ENCODE data around the gene PIGB. TPM values are rescaled to one million over a fixed set of nuclear protein-coding genes. Genes with fewer than 3 reads are reported as not detected.
"Not testable (repeated sequence)": the region's sequence is repeated elsewhere in the genome, so short reads cannot be mapped to it uniquely, and the experiment has no call there.

PIGB gene
- polyA plus RNA-seq, 1 donor: 7.3 TPM

DNA sequence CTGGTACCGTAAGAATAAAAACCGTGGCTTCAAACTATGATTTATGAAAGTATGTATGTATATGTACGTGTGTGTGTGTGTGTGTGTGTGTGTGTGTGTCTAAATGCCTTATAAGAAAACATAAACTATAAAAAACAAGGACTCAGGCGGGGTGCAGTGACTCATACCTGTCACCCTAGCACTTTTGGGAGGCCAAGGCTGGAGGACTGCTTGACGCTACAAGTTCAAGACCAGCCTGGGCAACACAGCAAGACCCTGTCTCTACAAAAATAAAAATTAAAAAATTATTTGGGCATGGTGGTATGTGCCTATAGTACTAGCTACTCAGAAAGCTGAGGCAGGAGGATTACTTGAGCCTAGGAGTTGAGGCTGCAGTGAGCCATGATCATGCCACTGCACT lies 60.1 kb downstream of the PIGB start:
- no peak for DNase-seq (ENCODE audit: low read depth)

DNA sequence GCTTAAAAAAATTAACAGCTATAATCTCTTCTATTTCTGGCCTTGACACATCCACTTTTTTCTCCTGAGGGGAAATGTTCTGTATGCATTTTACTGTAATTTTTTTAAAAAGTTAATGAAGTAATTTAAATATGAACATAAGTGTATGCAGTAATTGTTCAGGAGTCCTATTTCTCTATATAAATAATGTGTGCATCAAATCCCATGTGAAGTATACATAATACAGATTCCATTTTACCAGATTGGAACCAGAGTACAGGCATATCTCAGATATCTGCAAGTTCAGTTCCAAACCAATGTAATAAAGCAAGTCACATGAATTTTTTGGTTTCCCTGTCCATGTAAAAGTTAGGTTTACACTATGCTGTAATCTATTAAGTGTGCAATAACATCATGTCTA lies 62.6 kb downstream of the PIGB start:
- DNase-seq (ENCODE audit: low read depth): no peak

DNA sequence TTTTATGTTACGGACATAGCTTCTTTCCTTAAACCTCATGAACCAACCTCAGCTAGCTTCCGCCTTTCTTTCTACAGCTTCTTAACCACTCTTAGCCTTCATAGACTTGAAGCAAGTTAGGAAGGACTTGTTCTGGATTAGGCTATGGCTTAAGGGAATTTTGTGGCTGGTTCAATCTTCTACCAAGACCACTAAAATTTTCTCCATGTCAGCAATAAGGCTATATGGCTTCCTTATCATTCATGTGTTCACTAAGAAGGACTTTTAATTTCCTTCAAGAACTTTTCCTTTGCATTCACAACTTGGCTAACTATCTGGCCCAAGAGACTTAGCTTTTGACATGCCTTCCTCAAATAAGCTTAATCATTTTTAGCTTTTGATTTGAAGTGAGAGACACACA lies 64.7 kb downstream of the PIGB start:
- no peak for DNase-seq (ENCODE audit: low read depth)

DNA sequence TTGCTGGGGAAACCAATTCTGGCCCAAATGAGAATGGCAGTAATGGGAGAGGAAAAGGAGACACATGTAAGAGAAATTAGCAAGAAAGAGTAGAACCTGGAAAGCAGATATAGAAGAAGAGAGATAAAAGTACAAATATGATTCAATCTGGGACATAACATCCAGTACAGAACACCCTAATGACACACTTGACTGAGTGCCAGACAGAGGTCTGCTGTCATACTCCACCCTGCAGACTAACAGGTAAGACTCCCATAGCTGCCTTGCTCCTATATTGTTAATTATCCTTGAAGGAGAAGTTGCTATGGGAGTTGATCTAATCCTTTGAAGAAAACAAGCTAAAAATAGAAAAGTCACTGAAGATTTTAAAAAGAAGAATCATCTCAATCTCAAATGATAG lies 68.0 kb downstream of the PIGB start:
- no peak for DNase-seq (ENCODE audit: low read depth)

DNA sequence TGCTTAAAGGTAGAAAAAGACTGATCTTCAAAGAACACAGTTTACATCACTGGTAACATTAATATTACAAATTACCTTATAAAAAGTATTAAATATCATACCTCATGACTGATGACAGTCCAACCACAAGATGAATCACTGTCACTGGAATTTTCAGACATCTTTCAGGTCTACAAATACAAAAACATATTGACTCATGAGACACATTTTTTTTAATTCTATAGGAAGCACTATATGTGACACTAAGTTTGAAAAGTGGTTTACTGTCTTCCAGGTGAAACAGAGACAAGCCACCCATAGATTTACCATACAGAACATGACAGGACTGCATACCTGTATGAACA lies 70.2 kb downstream of the PIGB start:
- no peak for DNase-seq (ENCODE audit: low read depth)

DNA sequence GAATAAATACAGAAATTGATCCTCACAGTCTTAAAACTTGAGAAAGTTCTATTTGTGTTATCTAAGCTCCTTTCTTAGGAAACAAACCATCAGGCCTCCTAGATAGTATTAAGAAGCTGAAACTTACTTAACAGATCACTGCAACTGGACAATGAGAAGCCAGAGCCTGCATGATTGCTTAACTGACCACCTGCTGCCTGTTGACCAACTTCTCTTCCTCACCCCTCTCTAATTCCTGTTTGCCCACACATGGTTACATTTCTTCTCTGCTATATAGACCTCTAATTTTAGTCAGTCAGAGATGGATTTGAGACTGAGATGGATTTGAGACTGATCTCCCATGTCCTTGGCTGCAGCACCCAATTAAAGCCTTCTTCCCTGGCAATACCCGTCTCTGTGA lies 75.7 kb downstream of the PIGB start:
- no peak for DNase-seq (ENCODE audit: low read depth)

DNA sequence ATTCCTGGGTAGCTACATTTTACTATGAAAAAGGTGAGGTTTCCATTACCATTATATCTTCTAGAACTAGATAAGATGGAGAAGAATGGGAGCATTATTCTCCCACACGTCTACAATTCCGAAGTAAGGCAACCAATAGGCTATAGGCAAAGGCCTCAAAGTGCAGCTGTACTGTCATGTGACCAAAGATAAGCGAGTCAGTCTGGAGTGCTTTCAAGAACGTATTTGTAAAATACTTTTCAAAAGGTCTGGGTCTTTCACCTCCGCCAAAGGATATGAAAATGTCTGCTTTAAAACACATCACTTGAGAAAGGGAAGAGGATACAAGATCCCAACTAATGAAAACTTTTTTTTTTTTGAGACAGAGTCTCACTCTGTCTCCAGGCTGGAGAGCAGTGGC lies 79.2 kb downstream of the PIGB start:
- DNase-seq (ENCODE audit: low read depth): no peak

DNA sequence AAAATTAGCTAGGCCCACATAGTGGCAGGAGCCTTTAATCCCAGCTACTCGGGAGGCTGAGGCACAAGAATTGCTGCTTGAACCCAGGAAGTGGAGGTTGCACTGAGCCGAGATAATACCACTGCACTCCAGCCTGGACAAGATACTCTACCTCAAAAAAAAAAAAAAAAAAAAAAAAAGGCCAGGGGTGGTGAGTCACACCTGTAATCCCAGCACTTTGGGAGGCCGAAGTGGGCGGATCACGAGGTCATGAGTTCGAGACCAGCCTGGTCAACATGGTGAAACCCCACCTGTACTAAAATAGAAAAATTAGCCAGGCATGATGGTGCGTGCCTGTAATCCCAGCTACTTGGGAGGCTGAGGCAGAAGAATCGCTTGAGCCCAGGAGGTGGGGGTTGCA lies 81.0 kb downstream of the PIGB start:
- not testable (repeated sequence) for DNase-seq (ENCODE audit: low read depth)

DNA sequence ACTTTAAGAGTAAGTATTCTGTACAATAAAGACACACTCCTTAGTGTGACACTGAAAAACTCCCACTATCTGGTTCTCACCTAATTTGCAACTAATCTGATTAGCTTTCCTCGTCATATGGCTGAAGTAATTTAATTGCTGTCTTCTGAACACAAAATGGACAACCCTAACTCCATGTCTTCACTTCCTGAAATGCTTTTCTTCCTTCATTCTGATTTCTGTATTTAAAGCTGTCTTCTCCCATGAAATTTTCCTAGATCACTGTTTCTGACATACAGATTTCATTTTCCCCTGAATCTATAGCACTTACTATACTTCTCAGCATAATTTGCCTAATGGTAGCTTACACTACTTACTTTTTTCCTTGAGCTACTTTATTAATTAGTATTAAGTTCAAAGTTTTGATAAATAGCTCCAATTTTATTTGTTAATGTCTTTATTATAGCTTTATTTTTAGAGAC lies 82.8 kb downstream of the PIGB start:
- DNase-seq (ENCODE audit: low read depth): no peak

DNA sequence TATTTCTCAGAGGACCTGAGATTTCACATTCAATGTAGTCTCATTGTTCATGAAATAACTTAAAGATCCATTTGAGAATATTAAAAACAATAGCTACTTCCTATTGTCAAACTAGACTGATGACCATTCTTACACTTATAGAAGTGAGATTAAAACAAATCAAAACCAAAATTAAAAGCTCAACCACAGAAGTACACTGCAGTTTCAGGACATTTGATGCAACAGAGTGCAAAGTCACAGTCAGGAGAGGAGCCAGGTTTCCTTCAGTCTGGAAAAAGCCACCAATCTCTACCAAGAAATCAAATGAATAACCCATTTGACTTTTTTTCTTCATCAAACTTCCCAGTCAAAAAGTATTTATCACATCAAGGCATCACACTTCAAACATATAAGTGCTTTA lies 83.7 kb downstream of the PIGB start:
- DNase-seq (ENCODE audit: low read depth): no peak

DNA sequence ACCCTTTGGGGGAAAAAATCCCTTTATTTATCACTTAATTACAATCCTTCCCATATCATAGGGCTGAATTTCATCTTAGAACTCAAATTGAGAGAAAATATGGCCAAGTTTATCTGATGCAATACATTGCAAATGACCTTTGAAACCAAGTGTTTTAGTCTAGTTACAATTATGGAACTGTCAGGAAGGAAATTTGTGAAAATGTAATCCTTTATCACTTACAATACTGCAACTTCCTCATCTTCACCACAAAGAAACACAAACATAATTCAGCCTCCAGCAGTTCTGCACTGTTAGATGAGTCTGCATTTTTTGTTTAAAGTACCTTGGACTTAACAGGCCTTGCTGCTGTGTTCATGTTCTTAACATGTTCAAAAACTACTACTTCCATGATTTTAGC lies 84.5 kb downstream of the PIGB start:
- no peak for DNase-seq (ENCODE audit: low read depth)

Other genes with a start within 250 kb of the PIGB start
- gene RSL24D1, start 122.3 kb upstream of the PIGB start, polyA plus RNA-seq (ENCODE audit: insufficient read length): 88.7 TPM
- gene RAB27A, start 29.4 kb upstream of the PIGB start, polyA plus RNA-seq (ENCODE audit: insufficient read length): 5.8 TPM
- gene PIGBOS1, start 99 bp upstream of the PIGB start, polyA plus RNA-seq (ENCODE audit: insufficient read length): 10.9 TPM
- 29.4 TPM for gene CCPG1, start 89.1 kb downstream of the PIGB start, polyA plus RNA-seq (ENCODE audit: insufficient read length)
- 1.1 TPM for gene PIERCE2, start 89.3 kb downstream of the PIGB start, polyA plus RNA-seq (ENCODE audit: insufficient read length)
- 1.8 TPM for gene DNAAF4, start 189.0 kb downstream of the PIGB start, polyA plus RNA-seq (ENCODE audit: insufficient read length)

Data from forelimb muscle (tissue), 1 donor.